DOHH2 (cell line): Measurements from ENCODE around the gene ITGA1.

ENCODE experiments used
- H3F3A ChIP-seq: fragments of 200-600 bp; sonication (generic), shearing (Covaris generic); 2 replicates; pipeline ENCODE4 v1.6.0; 2016; ENCODE audit warnings: antibody characterized with exemption, mild to moderate bottlenecking; ENCODE audit not compliant: control insufficient read depth, insufficient read depth
- H3K27ac ChIP-seq: fragments of 200-600 bp; sonication (generic); 2 replicates; pipeline ENCODE4 v1.5.1; 2014; ENCODE audit warnings: low read depth, mild to moderate bottlenecking, low read length, moderate library complexity
- H3K27me3 ChIP-seq: fragments of 200-600 bp; sonication (generic); 2 replicates; pipeline ENCODE4 v1.6.1; 2014; ENCODE audit warnings: mild to moderate bottlenecking, low read length, mixed read lengths; ENCODE audit not compliant: control insufficient read depth
- H3K36me3 ChIP-seq: fragments of 200-600 bp; sonication (generic); 2 replicates; pipeline ENCODE4 v1.6.1; 2014; ENCODE audit warnings: mild to moderate bottlenecking, low read length, moderate library complexity, mixed read lengths; ENCODE audit not compliant: control insufficient read depth
- H3K4me1 ChIP-seq: fragments of 200-600 bp; sonication (generic); 2 replicates; pipeline ENCODE4 v1.6.1; 2014; ENCODE audit warnings: mild to moderate bottlenecking, low read length, mixed read lengths; ENCODE audit not compliant: control insufficient read depth
- H3K4me2 ChIP-seq: fragments of 200-600 bp; sonication (generic); 2 replicates; pipeline ENCODE4 v1.6.0; 2014; ENCODE audit warnings: mild to moderate bottlenecking, low read length, moderate library complexity
- H3K4me3 ChIP-seq: fragments of 200-600 bp; sonication (generic); 2 replicates; pipeline ENCODE4 v1.5.1; 2014; ENCODE audit warnings: mild to moderate bottlenecking, low read length, mixed read lengths
- H3K79me2 ChIP-seq: fragments of 200-600 bp; sonication (generic); 2 replicates; pipeline ENCODE4 v1.6.1; 2014; ENCODE audit warnings: mild to moderate bottlenecking, low read length, mixed read lengths; ENCODE audit not compliant: control insufficient read depth
- H3K9me2 ChIP-seq: fragments of 200-600 bp; sonication (generic); replicated peaks from 2 replicates; pipeline ENCODE4 v1.6.1; 2014; ENCODE audit warnings: mild to moderate bottlenecking, low read length, mixed read lengths; ENCODE audit not compliant: control insufficient read depth
- H3K9me3 ChIP-seq: fragments of 200-600 bp; sonication (generic); 2 replicates; pipeline ENCODE4 v1.6.1; 2014; ENCODE audit warnings: antibody characterized with exemption, low read length, mixed read lengths; ENCODE audit not compliant: control insufficient read depth, insufficient read depth
- H4K20me1 ChIP-seq: fragments of 200-600 bp; sonication (generic); 2 replicates; pipeline ENCODE4 v1.6.0; 2014; ENCODE audit warnings: low read depth, mild to moderate bottlenecking, antibody characterized with exemption, low read length, moderate library complexity; ENCODE audit not compliant: control insufficient read depth, insufficient read depth
- EZH2phosphoT487 ChIP-seq: fragments of 200-600 bp; sonication (generic); IDR thresholded peaks from 2 replicates; pipeline ENCODE4 v1.6.1; 2017; ENCODE audit warnings: borderline replicate concordance, mild to moderate bottlenecking, antibody characterized with exemption, low read length, moderate library complexity, mixed read lengths
- TF ChIP-seq, protein P1 (sequence below): fragments of 200-600 bp; sonication (generic); IDR thresholded peaks from one replicate; pipeline ENCODE4 v1.5.1; 2014; ENCODE audit warnings: antibody characterized with exemption, mild to moderate bottlenecking, low read depth, low read length; ENCODE audit not compliant: poor library complexity, severe bottlenecking

The ITGA1 gene

DNA sequence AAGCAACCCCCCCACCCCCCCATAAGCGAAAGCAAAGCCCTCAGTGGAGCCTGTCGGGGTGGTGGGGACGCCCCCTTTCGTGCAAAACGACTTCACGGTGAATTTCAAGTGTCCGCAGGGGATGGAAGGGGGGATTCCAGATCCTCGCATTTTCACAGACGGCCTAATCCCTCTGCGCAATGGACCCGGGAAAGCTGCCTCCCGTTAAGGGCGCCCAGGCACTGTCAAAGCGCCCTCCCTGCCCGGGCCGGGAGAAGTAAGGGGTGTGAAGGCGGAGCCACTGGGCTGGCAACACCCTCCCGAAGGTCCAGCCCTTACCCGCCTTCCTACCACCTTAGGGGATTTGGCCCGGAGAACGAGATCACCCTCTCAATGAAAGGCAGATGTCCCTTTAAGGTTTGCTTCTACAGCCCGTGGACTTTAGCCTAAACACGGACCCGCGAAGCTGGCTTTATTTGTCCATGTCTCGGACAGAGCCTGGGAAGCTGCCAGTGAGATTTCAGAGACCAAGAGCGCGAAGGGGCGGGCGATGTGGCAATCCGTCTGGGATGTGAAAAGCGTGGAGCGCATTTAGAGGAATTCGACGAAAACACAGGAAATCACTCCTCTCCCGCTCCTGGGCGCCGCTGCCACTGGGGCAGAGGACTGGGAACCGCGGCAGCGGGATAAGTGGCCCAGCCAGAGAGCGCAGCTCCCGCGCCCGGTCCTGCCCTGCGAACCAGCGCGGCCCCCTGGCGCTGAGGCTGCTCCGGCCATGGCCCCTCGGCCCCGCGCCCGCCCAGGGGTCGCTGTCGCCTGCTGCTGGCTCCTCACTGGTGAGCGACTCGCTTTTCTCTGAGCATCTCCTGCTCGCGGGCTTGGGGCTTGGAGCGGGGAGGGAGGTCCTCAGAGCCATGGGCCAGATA, at the start of gene ITGA1, which contains the start of gene PELO:
Gene ITGA1 (plus strand): TSS at position 317 of the 905 bp plus-strand sequence. CDS start 438 bp downstream, at position 755.
Gene PELO (plus strand): TSS at position 317 of the 905 bp plus-strand sequence. CDS start 12,479 bp downstream, outside the sequence.
- Histone ChIP-seq H3K27me3 (peaks cover 24% of the 10 kb centered on the region), H3K9me3 (no peaks in the 10 kb centered on the region), H4K20me1 (no peaks in the 10 kb centered on the region), H3F3A (no peaks in the 10 kb centered on the region), H3K4me3 (peak within 1 kb of the TSS; percentile 30; the same call in 1 of the 2 replicates), H3K4me1 (no peaks in the 10 kb centered on the region), H3K36me3 (no peaks in the 10 kb centered on the region), H3K27ac (no peak within 1 kb of the TSS), H3K9me2 (no peaks in the 10 kb centered on the region), H3K79me2 (no peaks in the 10 kb centered on the region), H3K4me2 (peak within 1 kb of the TSS; percentile 48)
- TF ChIP-seq, protein P1, sequence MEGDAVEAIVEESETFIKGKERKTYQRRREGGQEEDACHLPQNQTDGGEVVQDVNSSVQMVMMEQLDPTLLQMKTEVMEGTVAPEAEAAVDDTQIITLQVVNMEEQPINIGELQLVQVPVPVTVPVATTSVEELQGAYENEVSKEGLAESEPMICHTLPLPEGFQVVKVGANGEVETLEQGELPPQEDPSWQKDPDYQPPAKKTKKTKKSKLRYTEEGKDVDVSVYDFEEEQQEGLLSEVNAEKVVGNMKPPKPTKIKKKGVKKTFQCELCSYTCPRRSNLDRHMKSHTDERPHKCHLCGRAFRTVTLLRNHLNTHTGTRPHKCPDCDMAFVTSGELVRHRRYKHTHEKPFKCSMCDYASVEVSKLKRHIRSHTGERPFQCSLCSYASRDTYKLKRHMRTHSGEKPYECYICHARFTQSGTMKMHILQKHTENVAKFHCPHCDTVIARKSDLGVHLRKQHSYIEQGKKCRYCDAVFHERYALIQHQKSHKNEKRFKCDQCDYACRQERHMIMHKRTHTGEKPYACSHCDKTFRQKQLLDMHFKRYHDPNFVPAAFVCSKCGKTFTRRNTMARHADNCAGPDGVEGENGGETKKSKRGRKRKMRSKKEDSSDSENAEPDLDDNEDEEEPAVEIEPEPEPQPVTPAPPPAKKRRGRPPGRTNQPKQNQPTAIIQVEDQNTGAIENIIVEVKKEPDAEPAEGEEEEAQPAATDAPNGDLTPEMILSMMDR: no peak
- TF ChIP-seq EZH2phosphoT487: peak; percentile 45; the same call in 1 of the 2 replicates

DNA sequence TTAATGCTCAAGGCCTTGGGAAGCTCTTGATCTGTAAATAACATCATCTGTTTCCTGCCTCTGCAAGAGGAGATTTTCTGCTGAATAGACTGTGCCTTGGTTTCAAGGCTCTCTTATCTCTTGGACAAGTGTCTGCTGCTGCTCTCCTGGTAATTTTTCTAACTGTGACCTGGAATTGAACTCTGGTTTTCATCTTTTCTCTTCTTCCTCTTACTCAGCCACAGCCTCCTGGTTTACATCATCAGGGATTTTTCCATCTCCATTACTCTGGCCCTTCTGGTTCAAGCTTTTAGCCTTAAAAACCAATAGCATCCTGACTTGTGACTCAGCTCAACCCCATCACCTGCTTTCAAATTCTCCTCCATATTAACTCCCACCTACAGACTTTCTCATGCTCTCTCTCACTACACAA, 49.6 kb upstream of the ITGA1 start:
- H3K4me1 ChIP-seq: no peaks in the 10 kb centered on the region
- H3K79me2 ChIP-seq: no peaks in the 10 kb centered on the region
- no peaks in the 10 kb centered on the region for H3K9me2 ChIP-seq
- H3K9me3 ChIP-seq: no peaks in the 10 kb centered on the region
- no peak overlapping the region for H3K4me3 ChIP-seq
- no peak overlapping the region for H3K4me2 ChIP-seq
- no peaks in the 10 kb centered on the region for H3F3A ChIP-seq
- H3K27me3 ChIP-seq: no peaks in the 10 kb centered on the region; the same call in 1 of the 2 replicates
- H4K20me1 ChIP-seq: no peaks in the 10 kb centered on the region
- H3K27ac ChIP-seq: no peak overlapping the region
- TF ChIP-seq, protein P1: no peak
- TF ChIP-seq EZH2phosphoT487: no peak
- H3K36me3 ChIP-seq: no peaks in the 10 kb centered on the region

DNA sequence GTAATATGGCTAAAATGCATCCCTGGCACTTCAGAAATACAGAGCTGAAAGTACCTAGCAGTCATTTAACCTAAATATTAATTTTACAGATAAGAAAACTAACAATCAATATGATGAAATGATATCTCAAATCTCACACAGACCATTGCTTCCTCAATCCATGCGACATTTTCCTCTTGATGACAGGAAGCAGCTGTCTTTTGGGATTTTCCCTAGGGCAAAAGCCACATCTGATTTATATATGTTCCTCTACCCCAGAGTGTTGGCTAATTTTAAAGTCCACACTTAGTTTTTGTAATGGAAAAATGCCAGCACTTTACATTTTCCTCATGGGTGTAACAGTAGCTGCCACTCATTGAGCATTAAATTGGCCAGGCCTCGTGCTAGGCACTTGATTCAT, 47.7 kb upstream of the ITGA1 start:
- Histone ChIP-seq H3K27ac (no peak overlapping the region), H3K9me2 (no peaks in the 10 kb centered on the region), H3K4me1 (no peaks in the 10 kb centered on the region), H3K79me2 (no peaks in the 10 kb centered on the region), H3K36me3 (no peaks in the 10 kb centered on the region), H3K27me3 (no peaks in the 10 kb centered on the region; the same call in 1 of the 2 replicates), H3F3A (no peaks in the 10 kb centered on the region), H3K4me3 (no peak overlapping the region), H3K9me3 (no peaks in the 10 kb centered on the region), H4K20me1 (no peaks in the 10 kb centered on the region), H3K4me2 (no peak overlapping the region)
- TF ChIP-seq EZH2phosphoT487: no peak

DNA sequence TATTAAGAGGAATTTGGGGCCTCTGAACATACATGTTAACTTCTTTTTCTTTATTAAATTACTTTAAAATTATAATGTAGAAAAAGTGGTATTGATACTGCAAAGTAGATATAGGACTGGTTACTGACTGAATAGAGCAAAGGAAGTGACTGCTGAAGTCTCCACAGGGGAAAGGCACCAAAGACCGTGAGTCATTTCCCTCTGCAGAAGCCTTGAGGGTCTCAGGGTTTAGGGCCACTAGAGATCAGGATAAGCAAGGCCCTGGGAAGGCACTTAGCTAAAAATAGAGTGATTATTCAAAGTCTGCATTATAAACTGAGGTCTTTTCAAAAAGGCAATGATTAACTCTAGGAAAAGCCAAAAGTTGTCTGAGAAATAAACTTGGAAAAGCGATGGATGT, 44.7 kb upstream of the ITGA1 start:
- Histone ChIP-seq H3K4me3 (no peak overlapping the region), H3F3A (no peaks in the 10 kb centered on the region), H3K27me3 (no peaks in the 10 kb centered on the region; the same call in 1 of the 2 replicates), H3K27ac (no peak overlapping the region), H3K79me2 (no peaks in the 10 kb centered on the region), H3K4me2 (no peak overlapping the region), H3K4me1 (no peaks in the 10 kb centered on the region), H3K9me2 (no peaks in the 10 kb centered on the region), H3K9me3 (no peaks in the 10 kb centered on the region), H3K36me3 (no peaks in the 10 kb centered on the region), H4K20me1 (no peaks in the 10 kb centered on the region)
- TF ChIP-seq, protein P1: no peak
- no peak for TF ChIP-seq EZH2phosphoT487
